SK-N-MC (cell line): ENCODE data around the gene NUP35.

Experiments used
- EZH2 ChIP-seq: fragments of 200-600 bp; sonication (generic); IDR thresholded peaks from one replicate; pipeline ENCODE4 v1.6.1; 2017; ENCODE audit warnings: antibody characterized with exemption
- FOXP2 ChIP-seq: optimal IDR thresholded peaks from 2 replicates; pipeline ENCODE3; 2011; ENCODE audit warnings: mild to moderate bottlenecking, moderate library complexity; ENCODE audit not compliant: insufficient read depth; ENCODE audit errors: extremely low read length, control extremely low read depth
- POLR2AphosphoS5 ChIP-seq: IDR thresholded peaks from 2 replicates; pipeline ENCODE4 v1.6.1; 2012; ENCODE audit warnings: mild to moderate bottlenecking, low read depth, low read length, borderline replicate concordance

GRCh38 chr2:183209395-183210028, 85.3 kb downstream of the NUP35 start:
- TF ChIP-seq EZH2 (no peak), POLR2AphosphoS5 (no peak), FOXP2 (no peak)
